SK-N-DZ (cell line): ENCODE measurements around the gene RMND5A.
"Not testable (repeated sequence)": the region's sequence is repeated elsewhere in the genome, so short reads cannot be mapped to it uniquely, and the experiment has no call there.

Experiments
- DNase-seq: peaks from one replicate; pipeline ENCODE4 v3.0.0-alpha.2; 2015; ENCODE audit warnings: low spot score

RMND5A gene

DNA sequence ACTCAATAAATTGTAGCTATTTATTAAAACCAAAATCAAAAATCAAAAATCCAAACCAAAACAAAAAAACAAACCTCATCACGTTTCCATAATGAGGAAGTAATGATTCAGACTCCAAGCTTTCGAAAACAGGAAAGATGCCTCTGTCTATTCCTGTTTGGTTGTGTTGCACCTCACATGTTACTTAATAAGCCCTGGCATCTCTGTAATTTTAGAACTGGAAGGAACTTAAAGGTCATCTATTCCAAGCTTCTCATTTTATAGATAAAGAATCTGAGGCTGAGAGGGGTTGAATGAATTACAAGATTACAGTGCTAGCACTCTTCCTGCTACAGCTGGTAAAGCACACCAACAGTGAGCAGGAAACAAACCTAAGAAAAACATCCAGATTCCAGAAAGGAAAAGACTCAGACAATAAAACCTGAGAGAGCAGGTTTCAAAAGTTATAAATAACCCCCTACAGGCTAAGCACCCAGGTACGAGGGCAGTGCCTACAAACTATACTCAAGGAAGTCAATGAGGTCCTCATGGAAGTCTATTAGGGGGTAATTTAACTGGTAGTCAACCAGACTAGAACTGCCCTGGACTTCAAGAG, 5.4 kb upstream of the RMND5A start:
- not testable (repeated sequence) for DNase-seq

DNA sequence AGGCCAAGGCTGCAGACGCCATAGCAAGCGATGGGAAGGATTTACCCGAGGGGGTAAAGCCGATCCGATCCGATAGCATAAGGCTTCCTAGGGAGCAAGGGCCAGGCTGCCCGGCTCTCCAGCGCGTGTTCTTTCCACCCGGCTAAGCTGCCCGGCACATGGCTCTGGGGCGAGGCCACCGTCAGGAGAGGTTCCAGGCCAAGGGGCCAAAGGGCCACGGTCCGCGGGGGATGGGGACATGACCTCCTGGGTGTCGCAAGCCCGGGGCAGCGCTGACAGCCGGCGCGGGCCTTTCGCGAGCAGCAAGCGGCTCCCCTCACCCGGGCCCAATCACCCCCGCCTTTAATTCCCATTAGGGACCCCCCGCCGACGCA, 841 bp upstream of the RMND5A start:
- DNase-seq: not testable (repeated sequence)

DNA sequence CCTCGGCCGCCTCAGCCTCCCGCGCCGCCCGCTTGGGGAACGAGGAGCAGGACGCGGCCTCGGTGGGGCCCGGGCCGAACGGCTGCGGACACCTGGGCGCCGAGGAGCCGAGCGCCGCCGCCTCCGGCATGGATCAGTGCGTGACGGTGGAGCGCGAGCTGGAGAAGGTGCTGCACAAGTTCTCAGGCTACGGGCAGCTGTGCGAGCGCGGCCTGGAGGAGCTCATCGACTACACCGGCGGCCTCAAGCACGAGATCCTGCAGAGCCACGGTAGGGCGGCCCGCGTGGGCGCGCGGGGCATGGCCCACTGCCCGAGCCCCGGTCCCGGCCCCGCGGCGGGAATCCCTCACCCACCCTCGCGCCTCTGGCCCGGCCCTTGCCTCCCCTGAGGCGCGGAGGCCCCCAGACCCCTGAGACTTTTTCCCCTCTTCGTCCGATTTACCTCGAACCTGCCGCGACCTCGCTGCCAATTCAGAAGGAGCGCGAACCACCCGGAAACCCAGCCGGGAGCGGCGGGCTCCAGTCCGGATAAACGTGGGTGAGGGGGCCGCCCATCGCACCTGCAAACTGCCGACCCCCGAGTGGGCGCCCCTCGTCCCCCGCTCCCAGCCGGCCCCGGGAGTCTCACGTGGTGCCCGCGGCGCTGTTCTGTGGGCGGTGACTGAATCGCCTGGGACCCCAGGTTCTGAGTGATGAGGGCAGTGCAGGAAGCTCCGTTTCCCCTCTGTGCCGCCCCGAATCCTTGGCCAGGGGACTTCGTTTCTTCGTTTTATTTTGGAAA, 639 bp downstream of the RMND5A start:
- peak; percentile 23 for DNase-seq

DNA sequence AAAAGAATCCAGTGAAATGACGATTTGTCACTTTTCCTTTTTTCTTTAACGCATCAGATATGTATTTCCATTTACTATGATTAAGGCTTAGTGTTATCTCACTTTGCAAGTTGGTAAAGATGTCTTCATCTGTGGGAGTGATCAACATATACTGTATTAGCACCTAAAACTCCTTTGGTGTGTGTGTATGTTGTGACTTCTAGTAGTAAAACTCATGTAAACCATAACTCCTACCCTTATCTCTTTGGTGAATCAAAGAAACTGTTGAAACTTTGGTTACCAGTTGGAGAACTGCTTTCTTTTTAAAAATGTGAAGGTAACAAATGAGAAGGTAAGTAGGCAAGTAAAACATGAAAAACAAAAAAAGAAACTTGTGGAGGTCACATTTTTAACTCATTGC, 5.6 kb downstream of the RMND5A start:
- DNase-seq: not testable (repeated sequence)

DNA sequence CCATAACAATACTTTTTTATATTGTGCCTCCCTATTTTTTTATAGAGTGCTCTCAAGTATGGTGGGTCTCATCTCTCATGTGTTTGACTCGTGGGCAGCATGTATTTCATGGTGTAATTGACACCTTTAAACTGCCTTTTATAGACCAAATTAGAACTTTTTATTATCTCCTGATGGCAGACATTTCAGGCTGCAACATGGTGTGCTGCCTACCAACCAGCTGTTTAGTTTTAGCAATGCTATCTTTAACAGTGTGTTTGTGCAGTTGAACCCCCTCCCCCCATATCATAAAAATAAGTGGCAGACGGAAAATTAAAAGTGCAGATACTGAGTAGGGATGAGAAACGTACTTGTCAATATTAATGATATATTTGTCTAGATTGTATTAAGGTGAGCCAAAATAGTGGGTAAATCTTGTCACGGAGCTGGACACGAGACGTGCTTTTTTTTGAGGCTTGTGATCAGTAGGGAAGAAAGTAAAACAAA, 12.0 kb downstream of the RMND5A start:
- not testable (repeated sequence) for DNase-seq

- DNase-seq: not testable (repeated sequence)
Measured at GRCh38 chr2:86732837-86733236, 12.7 kb downstream of the RMND5A start.

DNA sequence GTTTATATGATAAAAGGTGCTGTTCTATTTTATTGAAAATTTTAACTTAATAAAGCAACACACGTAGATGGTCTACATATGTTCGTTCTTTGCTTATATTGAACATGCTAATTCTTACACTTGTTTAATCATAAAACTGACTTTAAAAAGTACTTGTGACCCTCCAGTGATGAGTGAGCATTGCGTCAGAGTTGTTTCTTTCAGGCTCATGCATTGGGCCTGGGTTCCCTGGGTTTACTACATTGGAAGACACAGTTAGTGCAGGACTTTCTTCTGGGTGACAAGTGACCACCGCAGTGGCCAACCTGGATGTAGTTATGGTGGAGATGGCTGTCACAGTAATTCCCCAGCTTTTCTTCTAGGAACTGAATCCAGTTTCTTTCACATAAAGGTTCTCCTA, 13.4 kb downstream of the RMND5A start:
- not testable (repeated sequence) for DNase-seq

DNA sequence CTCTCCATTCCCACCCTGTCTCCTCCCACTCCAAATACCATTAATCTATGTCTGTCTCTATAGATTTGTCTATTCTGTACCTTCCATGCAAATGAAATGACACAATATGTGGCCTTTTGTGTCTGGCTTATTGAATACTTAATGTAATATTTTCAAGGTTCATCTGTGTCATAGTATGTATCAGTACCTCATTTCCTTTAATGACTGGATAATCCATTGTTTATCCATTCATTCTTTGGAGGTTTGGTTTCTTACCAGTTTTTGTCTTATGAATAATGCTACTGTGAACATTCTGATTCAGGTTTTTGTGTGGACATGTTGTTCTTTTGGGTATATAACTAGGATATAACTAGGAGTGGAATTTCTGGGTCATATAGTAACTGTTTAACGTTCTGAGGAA, 14.8 kb downstream of the RMND5A start:
- not testable (repeated sequence) for DNase-seq

DNA sequence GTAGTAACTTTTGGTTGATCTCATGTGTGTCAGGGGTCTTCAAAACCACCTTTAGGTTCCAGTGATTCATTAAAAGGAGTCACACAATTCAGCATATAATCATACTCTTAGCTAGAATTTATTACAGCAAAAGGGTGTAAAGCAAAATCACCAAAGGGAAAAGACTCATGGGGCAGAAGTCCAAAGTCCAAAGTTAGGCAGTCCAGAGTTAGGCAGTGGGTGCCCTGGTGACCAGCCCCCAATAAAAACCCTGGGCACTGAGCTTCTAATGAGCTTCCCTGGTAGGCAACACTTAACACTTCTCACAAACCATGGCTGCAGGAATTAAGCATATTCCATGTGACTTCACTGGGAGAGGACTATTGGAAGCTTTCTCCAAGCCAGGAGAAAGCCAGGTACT, 19.4 kb downstream of the RMND5A start:
- DNase-seq: not testable (repeated sequence)

- not testable (repeated sequence) for DNase-seq
Measured at GRCh38 chr2:86739889-86740288, 19.8 kb downstream of the RMND5A start.

GRCh38 chr2:86741889-86742498, 21.9 kb downstream of the RMND5A start:
- not testable (repeated sequence) for DNase-seq

DNA sequence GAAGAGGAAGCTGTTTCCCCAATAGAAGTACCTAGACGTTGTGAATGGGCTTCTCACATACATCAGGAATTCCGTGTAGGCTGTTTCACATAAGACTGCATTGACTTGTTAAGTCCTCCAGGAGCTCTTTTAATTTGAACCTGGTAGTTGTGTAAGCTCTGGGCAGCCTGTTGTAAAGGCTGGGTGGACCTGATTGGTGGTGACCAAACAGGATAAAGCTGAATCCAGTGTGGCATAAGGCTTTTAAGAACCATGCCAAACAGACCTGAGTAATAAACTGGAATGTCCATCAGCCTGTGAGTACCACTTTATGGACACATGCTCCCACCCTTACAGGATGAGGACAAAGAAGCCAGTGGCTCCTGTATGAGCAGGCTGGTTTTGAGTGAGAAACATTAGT, 24.1 kb downstream of the RMND5A start:
- no peak for DNase-seq

DNA sequence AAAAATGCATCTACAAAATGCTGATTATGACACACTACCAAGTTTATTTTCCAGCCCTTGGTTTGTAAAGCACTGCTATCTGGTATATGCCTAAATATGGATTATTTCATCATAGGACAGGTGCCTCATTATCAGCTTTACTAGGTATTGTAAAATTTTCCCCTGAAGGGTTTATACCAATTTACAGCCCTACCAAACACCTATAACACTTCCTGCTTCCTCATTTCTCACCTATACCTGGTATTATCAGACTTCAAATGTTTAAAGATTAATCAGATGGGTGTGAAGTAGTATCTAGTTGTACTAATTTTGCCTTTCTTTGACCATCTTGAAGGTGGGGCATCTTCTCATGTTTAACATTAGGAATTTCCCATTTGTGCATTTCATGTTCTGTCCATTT, 26.8 kb downstream of the RMND5A start:
- DNase-seq: no peak

- no peak for DNase-seq
Measured at GRCh38 chr2:86747711-86748639, 27.9 kb downstream of the RMND5A start.

DNA sequence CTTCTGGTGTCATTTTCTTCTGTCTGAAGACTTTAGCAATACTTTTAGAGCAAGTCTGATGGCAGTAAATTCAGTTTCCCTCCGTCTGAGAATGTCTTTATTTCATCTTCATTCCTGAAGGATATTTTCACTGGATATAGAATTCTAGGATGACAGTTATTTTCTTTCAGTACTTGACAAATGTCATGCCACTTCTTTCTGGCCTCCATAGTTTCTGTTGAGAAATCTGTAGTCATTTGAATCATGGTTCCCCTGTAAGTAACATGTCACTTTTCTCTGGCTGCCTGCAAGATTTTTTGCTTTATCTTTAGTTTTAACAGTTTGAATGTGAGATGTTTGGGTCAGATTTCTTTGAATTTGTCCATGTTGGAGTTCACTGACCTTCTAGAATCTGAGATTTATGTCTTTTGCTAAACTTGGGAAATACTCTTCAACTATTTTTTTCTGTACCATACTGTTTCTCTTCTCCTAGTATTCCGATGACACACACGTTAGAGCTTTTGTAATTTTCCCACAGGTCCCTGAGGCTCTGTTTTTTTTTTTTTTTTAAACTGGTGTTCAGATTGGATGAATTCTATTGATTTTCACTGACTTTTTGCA, 30.2 kb downstream of the RMND5A start:
- no peak for DNase-seq

GRCh38 chr2:86751778-86752177, 31.7 kb downstream of the RMND5A start:
- no peak for DNase-seq

- no peak for DNase-seq
Measured at GRCh38 chr2:86752934-86753333, 32.8 kb downstream of the RMND5A start.

DNA sequence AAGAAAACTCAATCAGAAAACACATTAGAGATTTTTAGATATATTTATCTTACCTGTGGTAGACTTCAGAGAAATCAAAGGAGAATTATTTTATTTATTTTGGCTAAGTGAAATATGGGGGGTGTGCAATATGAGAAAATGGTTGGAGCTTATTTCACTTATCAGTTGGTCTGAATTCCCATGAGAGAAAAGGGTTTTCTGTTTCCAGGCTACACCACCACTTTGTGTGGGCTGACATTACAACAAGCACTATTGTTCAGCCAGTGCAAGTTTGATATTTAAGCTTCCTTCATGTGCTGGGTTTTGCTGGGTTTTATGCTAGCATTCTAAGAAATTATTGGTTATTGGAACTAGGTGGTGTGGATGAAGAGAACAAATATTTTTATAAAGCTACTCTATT, 33.5 kb downstream of the RMND5A start:
- DNase-seq: no peak

GRCh38 chr2:86758405-86758804, 38.3 kb downstream of the RMND5A start:
- no peak for DNase-seq

DNA sequence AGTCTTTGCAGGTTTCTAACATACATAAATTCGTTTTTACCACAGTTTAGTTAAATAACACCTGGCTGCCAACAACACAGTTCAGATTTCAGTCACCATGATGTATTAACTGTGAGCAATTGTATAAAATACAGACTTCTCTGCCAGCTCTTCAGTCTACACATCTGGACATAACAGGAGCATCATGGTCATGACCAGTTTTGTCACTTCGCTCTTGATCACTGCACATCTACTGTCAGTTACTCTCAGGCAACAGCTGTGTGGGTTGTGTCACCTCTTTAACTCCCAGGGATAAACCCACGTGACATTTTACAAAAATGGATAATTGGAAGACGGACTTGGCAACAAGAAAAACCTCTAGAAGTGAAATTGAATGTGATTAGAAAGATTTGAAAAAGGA, 40.3 kb downstream of the RMND5A start:
- DNase-seq: no peak

GRCh38 chr2:86764661-86765309, 44.7 kb downstream of the RMND5A start:
- peak; percentile 38 for DNase-seq
